Gastroesophageal sphincter (tissue), 3 donors: ENCODE results near the gene TOB1.

Experiments
- CTCF ChIP-seq, 4 experiments: fragments of 200-600 bp in 2 of 4; fragments of 450-650 bp in 2 of 4; sonication (generic) in 1 of 4; IDR thresholded peaks; one replicate each; pipeline ENCODE4 v1.5.1; 2017 to 2019; ENCODE audit warnings: antibody characterized with exemption in 4 of 4, mild to moderate bottlenecking in 2 of 4, moderate library complexity in 2 of 4
- EP300 ChIP-seq: sonication (generic); formaldehyde crosslinking; IDR thresholded peaks from one replicate; pipeline ENCODE4 v1.6.1; 2017; ENCODE audit warnings: antibody characterized with exemption, mild to moderate bottlenecking
- POLR2A ChIP-seq, 2 donors: fragments of 450-650 bp; IDR thresholded peaks; one replicate each; pipeline ENCODE4 v1.6.1; 2017; ENCODE audit warnings: antibody characterized with exemption in 2 of 2, mild to moderate bottlenecking in 2 of 2, moderate library complexity in 1 of 2
- POLR2AphosphoS5 ChIP-seq: sonication (generic); formaldehyde crosslinking; IDR thresholded peaks from one replicate; pipeline ENCODE4 v1.6.1; 2017; ENCODE audit warnings: antibody characterized with exemption

- no peak for TF ChIP-seq CTCF (IDR thresholded peaks at IDR 0.05)
- no peak for TF ChIP-seq EP300
- TF ChIP-seq POLR2AphosphoS5 = no peak
- no peak for TF ChIP-seq POLR2A (IDR thresholded peaks at IDR 0.05)
Measured at GRCh38 chr17:50899005-50899460, 32.9 kb upstream of the TOB1 start.
